Neutrophil (primary cell): ENCODE measurements around the gene SLX4IP.

Experiments used
- H3K27ac ChIP-seq: fragments of 200-600 bp; sonication (generic); 2 replicates; pipeline ENCODE4 v1.5.1; 2016; ENCODE audit warnings: mild to moderate bottlenecking, moderate library complexity
- H3K27me3 ChIP-seq: fragments of 200-600 bp; sonication (generic); 2 replicates; pipeline ENCODE4 v1.6.0; 2016; ENCODE audit warnings: mild to moderate bottlenecking
- H3K36me3 ChIP-seq: fragments of 200-600 bp; sonication (generic); 2 replicates; pipeline ENCODE4 v1.5.1; 2017
- H3K4me1 ChIP-seq, 2 experiments: fragments of 200-600 bp in 1 of 2; sonication (generic) in 1 of 2; 1 replicate in 1 of 2; 2 replicates in 1 of 2; pipeline versions ENCODE4 v1.5.1 to v1.6.1; 2013 to 2016; ENCODE audit warnings: low read depth in 1 of 2, low read length in 1 of 2, mild to moderate bottlenecking in 1 of 2, moderate library complexity in 1 of 2; ENCODE audit not compliant: control insufficient read depth in 1 of 2, insufficient read depth in 1 of 2
- H3K4me3 ChIP-seq, 2 experiments: fragments of 200-600 bp in 1 of 2; sonication (generic) in 1 of 2; 1 replicate in 1 of 2; 2 replicates in 1 of 2; pipeline ENCODE4 v1.5.1; 2013 to 2016; ENCODE audit warnings: low read depth in 1 of 2, low read length in 1 of 2, mild to moderate bottlenecking in 1 of 2, moderate library complexity in 1 of 2
- H3K9me3 ChIP-seq: fragments of 200-600 bp; sonication (generic); 2 replicates; pipeline ENCODE4 v1.5.1; 2016
- TF ChIP-seq, protein P1 (sequence below): fragments of 200-600 bp; sonication (generic); IDR thresholded peaks from 2 replicates; pipeline ENCODE4 v1.5.1; 2016; ENCODE audit warnings: antibody characterized with exemption

The SLX4IP gene

DNA sequence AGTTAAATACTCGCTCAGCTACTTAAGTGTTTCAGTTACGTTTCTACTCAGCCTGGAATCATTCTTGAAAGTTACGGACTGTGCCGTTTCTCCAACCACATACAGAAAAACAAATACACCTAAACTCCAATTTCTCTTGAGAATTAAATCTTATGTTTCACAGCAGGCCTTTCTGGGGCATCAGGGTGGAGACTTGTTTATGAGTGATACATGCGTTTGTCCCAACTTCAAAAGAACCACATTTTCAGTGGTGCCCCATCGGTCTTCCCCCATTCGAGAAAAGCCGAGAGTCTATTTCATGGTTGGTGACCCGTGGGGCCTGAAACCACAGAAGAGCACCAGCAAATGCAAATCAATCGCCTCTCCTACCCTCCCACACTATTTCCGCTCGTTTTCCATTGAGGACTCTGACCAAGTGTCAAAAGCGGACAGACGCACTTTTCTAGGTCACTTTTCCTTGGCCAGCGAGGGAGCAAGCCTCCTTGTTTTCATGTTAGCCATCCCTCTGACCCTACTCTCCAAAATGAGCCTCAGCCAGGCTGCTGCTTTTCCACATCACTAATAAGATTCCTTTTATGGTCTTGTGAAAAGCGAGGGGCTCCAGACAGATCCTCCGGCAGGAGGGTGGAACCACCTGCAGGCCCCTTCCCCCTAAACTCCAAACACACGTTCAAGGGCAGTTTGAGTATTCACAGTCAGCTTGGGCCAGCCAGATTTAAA is 235.6 kb downstream of the SLX4IP start:
- peak overlapping the region in 1 of 2 experiments; percentile 94 for H3K4me3 ChIP-seq
- no peak overlapping the region for H3K27ac ChIP-seq
- no peaks in the 10 kb centered on the region for H3K36me3 ChIP-seq
- H3K27me3 ChIP-seq = no peaks in the 10 kb centered on the region
- no peaks in the 10 kb centered on the region for H3K9me3 ChIP-seq
- TF ChIP-seq, protein P1, sequence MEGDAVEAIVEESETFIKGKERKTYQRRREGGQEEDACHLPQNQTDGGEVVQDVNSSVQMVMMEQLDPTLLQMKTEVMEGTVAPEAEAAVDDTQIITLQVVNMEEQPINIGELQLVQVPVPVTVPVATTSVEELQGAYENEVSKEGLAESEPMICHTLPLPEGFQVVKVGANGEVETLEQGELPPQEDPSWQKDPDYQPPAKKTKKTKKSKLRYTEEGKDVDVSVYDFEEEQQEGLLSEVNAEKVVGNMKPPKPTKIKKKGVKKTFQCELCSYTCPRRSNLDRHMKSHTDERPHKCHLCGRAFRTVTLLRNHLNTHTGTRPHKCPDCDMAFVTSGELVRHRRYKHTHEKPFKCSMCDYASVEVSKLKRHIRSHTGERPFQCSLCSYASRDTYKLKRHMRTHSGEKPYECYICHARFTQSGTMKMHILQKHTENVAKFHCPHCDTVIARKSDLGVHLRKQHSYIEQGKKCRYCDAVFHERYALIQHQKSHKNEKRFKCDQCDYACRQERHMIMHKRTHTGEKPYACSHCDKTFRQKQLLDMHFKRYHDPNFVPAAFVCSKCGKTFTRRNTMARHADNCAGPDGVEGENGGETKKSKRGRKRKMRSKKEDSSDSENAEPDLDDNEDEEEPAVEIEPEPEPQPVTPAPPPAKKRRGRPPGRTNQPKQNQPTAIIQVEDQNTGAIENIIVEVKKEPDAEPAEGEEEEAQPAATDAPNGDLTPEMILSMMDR = no peak
- peaks cover 25 to 27% of the 10 kb centered on the region in 2 experiments for H3K4me1 ChIP-seq

- TF ChIP-seq, protein P1 = no peak
- peaks cover 2% of the 10 kb centered on the region for H3K27me3 ChIP-seq
- peak overlapping the region; percentile 98 for H3K27ac ChIP-seq
- no peaks in the 10 kb centered on the region for H3K9me3 ChIP-seq
- peaks cover 25 to 27% of the 10 kb centered on the region in 2 experiments for H3K4me1 ChIP-seq
- peak overlapping the region; percentile 90 to 94 for H3K4me3 ChIP-seq
- no peaks in the 10 kb centered on the region for H3K36me3 ChIP-seq
Measured at GRCh38 chr20:10671221-10671918, 236.3 kb downstream of the SLX4IP start.

DNA sequence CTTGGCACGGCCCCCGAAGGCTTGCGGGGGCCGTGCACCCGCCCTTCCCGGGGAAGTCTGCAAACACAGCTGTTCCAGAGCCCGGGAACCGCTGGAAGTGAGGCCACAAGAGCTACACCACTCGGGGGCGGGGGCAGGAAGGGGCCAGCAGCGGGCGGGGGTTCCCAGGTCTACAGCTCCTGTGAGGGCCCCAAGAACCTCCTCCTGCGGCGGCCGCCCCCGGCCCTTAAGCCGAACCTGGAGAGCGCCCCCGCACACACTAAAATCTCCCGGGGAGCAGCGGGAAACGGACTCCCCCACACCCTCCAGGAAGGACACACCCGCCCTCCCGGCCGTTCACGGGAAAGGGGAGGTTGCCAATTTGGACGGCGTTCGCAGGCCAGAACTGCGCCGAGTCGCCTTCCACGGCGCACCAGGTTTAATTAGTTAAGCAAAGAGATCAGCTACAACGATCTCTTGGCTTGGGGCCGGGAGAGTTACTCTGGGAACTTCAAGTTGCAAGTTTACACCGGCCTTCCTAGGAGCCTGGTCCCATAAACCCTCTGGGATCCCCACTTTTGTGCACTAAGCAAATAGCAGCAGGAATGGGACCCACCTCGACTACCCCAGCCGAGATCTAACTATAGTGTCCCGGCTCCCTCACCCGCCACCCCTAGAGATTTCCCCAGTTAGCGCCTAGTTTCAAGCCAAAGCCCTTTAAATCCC is 237.0 kb downstream of the SLX4IP start:
- Histone ChIP-seq H3K27me3 (peaks cover 9% of the 10 kb centered on the region), H3K36me3 (no peaks in the 10 kb centered on the region), H3K4me3 (peak overlapping the region; percentile 90 to 94), H3K4me1 (peaks cover 25 to 27% of the 10 kb centered on the region in 2 experiments), H3K27ac (peak overlapping the region; percentile 98), H3K9me3 (no peaks in the 10 kb centered on the region)
- TF ChIP-seq, protein P1 = no peak

DNA sequence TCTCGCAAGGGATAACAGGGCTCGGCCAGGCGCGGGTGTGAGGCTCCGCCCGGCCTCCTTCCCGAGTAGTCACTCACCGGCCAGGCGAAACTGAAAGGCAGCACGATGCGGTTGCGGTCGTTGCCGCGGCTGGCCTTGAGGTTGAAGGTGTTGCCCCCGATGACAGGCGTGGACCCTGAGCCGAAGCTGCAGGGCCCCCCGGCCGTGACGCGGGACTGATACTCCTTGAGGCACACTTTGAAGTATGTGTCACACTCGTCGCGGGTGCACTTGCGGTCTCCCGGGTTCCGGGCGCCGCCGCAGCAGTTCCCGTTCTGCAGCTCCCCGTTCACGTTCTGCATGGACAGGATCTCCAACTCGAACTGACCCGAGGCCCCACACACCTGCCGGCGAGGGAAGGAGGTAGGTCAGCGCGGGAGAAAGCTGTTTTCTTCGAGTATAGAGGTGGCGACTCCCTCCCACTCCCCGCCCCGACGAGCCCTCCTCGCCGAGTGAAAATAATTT is 237.6 kb downstream of the SLX4IP start:
- Histone ChIP-seq H3K27me3 (peaks cover 15% of the 10 kb centered on the region), H3K36me3 (no peaks in the 10 kb centered on the region), H3K4me3 (peak overlapping the region; percentile 90 to 94), H3K4me1 (peaks cover 25 to 27% of the 10 kb centered on the region in 2 experiments), H3K27ac (peak overlapping the region; percentile 98), H3K9me3 (no peaks in the 10 kb centered on the region)
- TF ChIP-seq, protein P1 = no peak

DNA sequence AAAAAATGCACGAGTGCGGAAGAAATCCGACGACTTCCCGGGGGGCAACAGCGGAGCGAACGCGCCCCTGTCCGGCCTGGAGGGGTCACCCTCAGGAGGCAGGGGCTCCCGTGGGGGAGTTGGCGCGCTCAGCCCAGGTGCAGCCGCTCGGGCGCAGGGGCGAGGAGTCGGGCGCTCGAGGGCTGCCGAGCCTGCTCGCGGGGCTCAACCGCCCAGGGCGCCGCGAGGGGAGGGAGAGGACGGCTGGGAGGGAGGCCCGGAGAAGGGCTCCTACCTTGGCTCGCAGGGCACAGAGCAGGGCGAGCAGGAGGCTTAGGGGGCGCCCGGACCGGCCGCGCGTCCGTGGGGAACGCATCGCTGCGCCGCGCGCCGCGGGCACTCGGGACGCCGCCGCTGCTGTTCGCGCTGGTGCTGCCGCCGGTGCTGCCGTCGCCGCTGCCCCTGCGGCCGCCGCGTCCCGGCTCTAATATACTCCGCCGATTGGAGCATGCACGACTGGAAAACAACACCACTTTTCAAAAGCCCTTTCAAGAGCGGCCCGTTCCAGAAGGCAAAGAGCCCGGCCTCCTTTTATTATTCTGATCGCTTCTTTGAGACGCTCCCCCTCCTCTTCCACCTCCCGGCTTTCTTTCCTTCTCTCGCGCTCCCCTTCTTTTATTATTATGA is 238.2 kb downstream of the SLX4IP start:
- Histone ChIP-seq H3K27ac (peak overlapping the region; percentile 98), H3K9me3 (no peaks in the 10 kb centered on the region), H3K27me3 (peaks cover 18% of the 10 kb centered on the region), H3K4me3 (peak overlapping the region; percentile 90 to 94), H3K36me3 (no peaks in the 10 kb centered on the region), H3K4me1 (peaks cover 25 to 27% of the 10 kb centered on the region in 2 experiments)
- TF ChIP-seq, protein P1 = peak; percentile 13
